GM12891 (cell line): Measurements from ENCODE around the gene PLCH2. TPM values are rescaled to one million over a fixed set of nuclear protein-coding genes. Genes with fewer than 3 reads are reported as not detected.

ENCODE experiments used
- DNase-seq: peaks from one replicate; pipeline ENCODE4 v3.0.0; 2011; ENCODE audit warnings: low spot score; ENCODE audit not compliant: insufficient read length
- FAIRE-seq: peaks from 2 replicates; lab custom pipeline; 2011; peaks lifted over from hg19 to GRCh38; lab: Jason Lieb, UNC
- PAX5 ChIP-seq: IDR thresholded peaks from 2 replicates; pipeline ENCODE4 v1.6.1; 2011; ENCODE audit warnings: low read length, moderate library complexity, mild to moderate bottlenecking; ENCODE audit not compliant: insufficient read depth, severe bottlenecking
- POLR2A ChIP-seq: IDR thresholded peaks from 2 replicates; pipeline ENCODE4 v1.6.1; 2011; ENCODE audit warnings: low read depth, low read length, control low read depth
- POLR2AphosphoS5 ChIP-seq: IDR thresholded peaks from 2 replicates; pipeline ENCODE4 v1.6.1; 2011; ENCODE audit warnings: low read depth, low read length, control low read depth
- POU2F2 ChIP-seq: IDR thresholded peaks from 2 replicates; pipeline ENCODE4 v1.6.1; 2011; ENCODE audit warnings: low read depth, mild to moderate bottlenecking, control low read depth, low read length, moderate library complexity
- SPI1 ChIP-seq: IDR thresholded peaks from 2 replicates; pipeline ENCODE4 v1.6.1; 2011; ENCODE audit warnings: low read depth, low read length, control low read depth
- TAF1 ChIP-seq: IDR thresholded peaks from 2 replicates; pipeline ENCODE4 v1.6.1; 2011; ENCODE audit warnings: low read depth, low read length, control low read depth
- polyA plus RNA-seq: library from polyadenylated mRNA; unstranded; fragments of >200 nt; gene quantifications from one replicate; pipeline ENCODE4 v1.2.1, GENCODE V29; 2012; ENCODE audit warnings: low read depth, missing spikeins, inconsistent platforms; ENCODE audit not compliant: missing spikeins

PLCH2 gene
- 0.51 TPM for polyA plus RNA-seq

DNA sequence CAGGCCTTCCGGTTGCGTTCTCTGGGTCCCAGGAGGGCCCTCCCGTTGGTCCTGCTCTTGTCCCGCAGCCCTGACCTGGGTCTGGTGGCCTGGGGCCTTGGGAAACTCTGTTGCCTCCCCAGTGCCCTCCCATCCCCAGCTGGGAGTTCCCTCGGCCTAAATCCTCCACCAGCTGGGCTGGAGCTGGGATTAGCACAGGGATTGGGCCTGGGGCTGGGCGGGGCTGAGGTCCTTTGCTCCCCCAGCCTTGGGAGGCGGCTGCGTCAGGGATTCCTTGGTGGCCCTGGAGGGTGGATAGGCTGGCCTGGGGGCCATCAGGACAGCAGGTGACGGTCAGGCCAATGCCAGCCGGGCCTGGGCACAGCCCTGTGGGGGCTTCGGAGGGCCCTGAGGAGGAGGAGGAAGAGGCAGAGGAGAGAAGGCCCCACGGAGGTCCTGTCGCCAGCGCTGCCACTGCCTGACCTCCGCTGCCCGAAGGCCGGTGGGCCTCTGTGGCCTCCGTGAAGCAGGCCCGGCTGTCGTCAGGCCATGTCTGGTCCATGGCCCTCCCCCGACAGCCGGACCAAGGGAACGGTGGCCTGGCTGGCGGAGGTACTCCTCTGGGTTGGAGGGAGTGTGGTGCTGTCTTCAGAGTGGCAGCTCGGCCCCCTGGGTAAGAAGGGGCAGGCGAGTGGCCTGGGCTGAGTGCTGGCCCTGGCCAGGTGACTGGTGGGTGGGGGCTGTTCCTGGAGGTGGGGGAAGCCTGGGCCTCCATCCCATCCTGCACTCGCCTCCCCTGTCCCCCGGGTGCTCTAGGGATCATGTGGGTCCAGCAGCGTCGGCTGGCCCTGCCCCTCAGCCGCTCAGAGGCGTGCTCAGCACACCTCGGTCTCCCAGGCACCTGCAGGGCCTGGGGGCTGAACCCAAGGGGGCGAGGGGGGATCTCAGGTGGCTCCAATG is at the start of gene PLCH2:
Gene PLCH2 (plus strand): TSS at position 229 of the 939 bp plus-strand sequence. CDS start 300 bp downstream, at position 529.
- TF ChIP-seq POU2F2 (no peak), PAX5 (no peak), POLR2AphosphoS5 (no peak), POLR2A (no peak), TAF1 (no peak)
- no peak for FAIRE-seq
- DNase-seq = no peak

DNA sequence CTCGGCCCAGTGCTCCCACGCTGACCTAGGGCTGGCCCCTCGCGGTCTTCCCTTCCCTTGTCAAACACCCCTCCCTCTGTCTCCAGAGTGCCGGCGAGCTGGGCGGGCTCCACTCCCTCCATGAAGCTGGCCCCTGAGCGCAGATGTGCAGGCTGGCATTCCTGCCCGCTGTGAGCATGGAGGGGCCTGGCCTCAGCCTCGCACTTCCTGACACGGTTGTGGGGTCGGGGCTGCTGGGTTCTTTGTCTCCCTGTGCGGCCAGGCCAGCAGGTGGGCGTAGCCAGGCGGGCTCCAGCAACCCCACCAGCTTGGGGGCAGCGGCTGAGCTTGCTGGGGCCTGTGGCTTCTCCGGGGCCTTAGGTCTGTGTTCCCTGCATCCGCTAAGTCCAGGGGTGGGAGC is 49.5 kb upstream of the PLCH2 start:
- DNase-seq = no peak

DNA sequence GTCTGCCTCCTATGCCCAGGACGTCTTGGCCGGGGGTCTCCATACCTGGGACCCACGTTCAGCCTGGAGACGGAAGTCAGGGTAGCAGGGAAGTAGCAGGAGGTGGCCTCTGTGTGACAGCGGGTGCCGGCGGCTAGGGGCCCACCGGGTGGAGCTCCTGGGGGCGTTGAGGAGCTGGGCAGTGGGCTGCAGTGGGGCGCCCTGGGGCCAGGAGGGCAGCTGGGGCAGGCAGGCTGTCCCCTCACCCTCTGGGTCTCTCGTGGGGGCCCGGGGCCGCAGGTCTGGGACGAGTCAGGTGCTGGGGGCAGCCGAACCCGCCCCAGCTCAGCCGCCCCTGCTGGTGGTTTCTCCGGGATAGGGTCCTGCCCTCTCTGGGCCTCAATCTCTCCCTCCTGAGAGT is 49.0 kb upstream of the PLCH2 start:
- FAIRE-seq (no peak), DNase-seq (no peak)

More for the DNA sequence above, 49.5 kb upstream of the PLCH2 start:
- FAIRE-seq = no peak
- TF ChIP-seq POU2F2 (no peak), TAF1 (no peak), SPI1 (no peak), POLR2A (no peak), POLR2AphosphoS5 (no peak), PAX5 (no peak)

GRCh38 chr1:2427976-2428375 is 48.1 kb upstream of the PLCH2 start:
- no peak for DNase-seq
- TF ChIP-seq SPI1 (no peak), POLR2AphosphoS5 (no peak), POU2F2 (no peak), PAX5 (no peak), TAF1 (no peak), POLR2A (no peak)
- no peak for FAIRE-seq

More for the DNA sequence above, 49.0 kb upstream of the PLCH2 start:
- TF ChIP-seq PAX5 = no peak
- no peak for TF ChIP-seq POLR2AphosphoS5
- TF ChIP-seq SPI1 = no peak
- TF ChIP-seq POU2F2 = no peak
- no peak for TF ChIP-seq POLR2A
- TF ChIP-seq TAF1 = no peak

- FAIRE-seq = no peak
- no peak for DNase-seq
- TF ChIP-seq POLR2A (no peak), POLR2AphosphoS5 (no peak), PAX5 (no peak), SPI1 (no peak), POU2F2 (no peak), TAF1 (no peak)
Observed at GRCh38 chr1:2428490-2428889, 47.6 kb upstream of the PLCH2 start.

DNA sequence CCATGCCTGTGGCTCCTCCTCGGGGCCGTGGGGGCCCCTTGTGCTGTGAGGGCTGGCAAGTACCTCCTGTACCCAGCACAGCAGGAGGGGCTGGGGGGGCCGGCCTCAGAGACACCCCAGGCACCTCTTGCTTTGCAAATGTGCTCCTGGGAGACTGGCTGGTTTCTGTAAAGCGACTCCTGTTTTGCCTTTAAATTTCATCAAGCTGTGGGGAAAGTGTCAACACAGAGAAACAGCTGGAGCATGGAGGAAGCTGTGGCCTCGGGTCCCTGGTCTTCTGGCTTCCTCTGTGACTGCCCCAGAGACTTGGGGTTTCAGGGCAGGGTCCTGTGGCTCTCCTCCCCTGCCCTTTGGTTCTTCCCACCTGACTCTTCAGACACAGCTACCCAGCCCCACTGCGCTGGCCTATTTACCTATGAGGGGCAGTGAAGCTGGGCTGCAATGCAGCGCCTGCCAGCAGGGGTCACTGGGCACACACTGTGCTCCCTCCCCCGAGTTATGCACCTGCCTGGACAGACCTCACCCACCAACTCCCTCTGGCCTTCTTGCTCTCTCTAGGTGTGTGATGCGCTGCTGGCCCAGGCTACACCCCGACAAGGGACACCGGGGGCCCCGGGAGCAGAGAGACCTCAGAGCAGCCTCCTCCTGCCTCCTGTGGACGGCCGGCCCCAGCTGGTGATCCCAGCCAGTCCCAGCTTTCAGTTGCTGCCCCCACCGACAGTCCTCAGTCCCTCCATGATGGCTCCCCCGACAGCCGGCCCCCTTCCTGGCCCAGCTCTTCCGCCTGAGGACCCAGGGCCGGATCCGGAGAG is 46.1 kb upstream of the PLCH2 start:
- no peak for DNase-seq
- TF ChIP-seq SPI1 (no peak), POLR2AphosphoS5 (no peak), PAX5 (no peak), TAF1 (no peak), POU2F2 (no peak), POLR2A (no peak)
- no peak for FAIRE-seq

GRCh38 chr1:2430592-2430973 is 45.5 kb upstream of the PLCH2 start:
- DNase-seq (no peak), FAIRE-seq (no peak)
- TF ChIP-seq POU2F2 (no peak), PAX5 (no peak), TAF1 (no peak), POLR2AphosphoS5 (no peak), POLR2A (no peak), SPI1 (no peak)

GRCh38 chr1:2431103-2431502 is 45.0 kb upstream of the PLCH2 start:
- no peak for FAIRE-seq
- no peak for DNase-seq
- TF ChIP-seq POLR2A (no peak), POLR2AphosphoS5 (no peak), SPI1 (no peak), POU2F2 (no peak), PAX5 (no peak), TAF1 (no peak)
